NCI-H2171 treated with DMSO at 0.1 percent for 48 hours (cell line): ENCODE data around the gene CTNND2.
A peak's percentile ranks its signal among the peaks of the same experiment; 100 is the strongest.
"Not testable (repeated sequence)": the region's sequence is repeated elsewhere in the genome, so short reads cannot be mapped to it uniquely, and the experiment has no call there.

Source experiments
- DNase-seq: peaks from one replicate; lab custom pipeline; 2025; lab: John Stamatoyannopoulos, UW

Gene CTNND2

DNA sequence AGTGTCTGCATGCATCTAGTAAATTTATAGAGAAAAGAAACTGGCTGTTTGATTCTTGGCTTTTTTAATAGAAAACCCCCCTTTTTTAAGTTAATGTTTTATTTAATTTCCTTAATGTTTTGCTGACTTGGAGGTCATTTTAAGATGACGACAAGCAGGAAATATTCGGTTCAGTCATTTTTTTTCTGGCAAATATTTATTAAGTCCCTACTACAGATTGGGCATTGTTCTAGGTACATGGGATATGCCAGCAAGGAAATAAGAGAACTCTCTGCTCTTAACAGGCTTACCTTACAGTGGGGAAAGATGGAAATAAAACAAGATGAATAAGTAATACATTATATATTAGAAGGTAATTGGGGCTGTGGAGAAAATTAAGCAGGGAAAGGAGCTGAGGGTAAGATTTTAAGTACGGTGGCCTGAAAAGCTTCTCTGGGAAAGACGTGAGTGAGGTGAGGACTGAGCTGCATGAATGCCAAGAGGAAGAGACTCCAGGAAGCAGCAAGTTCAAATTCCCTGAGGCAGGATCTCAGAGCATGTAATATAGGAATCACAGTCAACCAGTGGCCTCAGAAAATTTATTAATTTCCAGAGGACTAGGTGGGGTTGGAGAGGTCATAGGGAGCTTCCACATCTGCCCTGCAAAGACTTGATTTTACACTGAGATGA is 827.2 kb downstream of the CTNND2 start:
- no peak for DNase-seq

DNA sequence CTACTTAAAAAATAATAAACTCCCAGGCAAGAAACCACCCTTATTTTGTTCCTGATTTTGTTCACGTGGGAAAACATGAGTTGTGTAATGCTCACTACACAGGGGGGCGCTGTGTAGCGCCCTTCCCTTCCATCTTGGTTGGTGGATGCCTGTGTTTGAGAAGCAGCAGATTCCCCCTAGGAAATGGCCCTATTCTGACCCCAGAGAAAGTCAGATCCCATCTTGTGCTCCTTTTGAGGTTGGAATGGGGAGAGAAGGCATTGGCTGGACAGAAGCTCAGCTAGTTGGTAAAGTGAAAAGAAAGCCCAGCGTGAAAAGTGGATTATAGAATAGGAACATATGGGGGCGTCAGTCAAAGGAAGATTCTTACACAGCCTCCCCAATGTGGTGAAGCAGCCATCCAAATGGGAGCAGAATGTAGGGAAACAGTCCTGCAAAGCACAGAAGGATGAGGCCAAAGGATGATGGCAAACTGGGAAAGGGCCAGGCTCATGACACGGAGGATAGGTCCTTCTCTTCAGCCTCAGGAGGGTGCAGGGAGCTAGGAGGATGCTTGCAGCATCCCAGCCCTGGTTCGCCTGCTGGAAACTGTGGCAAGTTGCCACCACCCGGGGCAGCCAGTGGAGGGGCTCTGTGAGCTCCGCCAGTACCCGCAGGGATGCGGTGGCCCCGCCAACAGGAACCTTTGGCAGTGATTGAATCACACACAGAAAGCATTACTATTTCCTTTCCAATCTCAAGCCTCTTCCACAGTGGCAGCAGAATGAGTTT is 829.0 kb downstream of the CTNND2 start:
- DNase-seq: no peak

DNA sequence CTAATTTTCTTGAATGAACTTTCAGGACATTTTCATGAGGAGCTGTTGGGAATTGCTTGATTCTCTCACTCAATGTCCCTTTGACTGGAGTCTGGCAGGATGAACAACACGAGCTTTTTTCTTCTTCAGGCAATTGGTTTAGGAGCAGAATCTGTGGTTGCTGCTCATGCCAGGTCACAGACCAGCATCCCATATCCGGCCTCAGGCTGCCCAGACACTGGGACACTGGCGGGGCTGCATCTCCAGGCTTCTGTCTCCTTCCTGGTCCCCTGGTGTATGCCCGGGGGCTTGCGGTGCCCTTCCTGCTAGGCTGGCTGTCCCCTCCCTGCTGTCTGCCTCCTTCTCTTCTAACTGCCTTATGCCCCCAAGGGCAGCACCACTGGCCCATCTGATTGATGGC is 831.7 kb downstream of the CTNND2 start:
- DNase-seq: no peak

DNA sequence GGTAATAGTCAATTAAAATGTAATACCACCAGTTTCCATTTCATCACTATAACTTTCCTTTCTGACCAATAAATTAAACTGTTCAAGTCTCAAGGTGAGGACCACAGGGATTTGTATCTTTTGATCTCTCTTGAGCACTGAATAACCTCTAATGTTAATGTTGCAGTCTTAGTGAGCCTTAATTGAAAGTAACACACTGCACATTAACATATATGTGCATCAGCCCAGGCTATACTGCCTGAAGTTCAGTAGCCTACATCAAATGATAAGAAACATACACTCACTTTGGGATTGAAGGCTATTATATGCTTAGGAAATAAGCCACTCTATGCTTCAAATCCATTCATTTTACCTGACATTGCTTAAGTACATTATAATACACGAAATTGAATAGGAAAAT is 832.2 kb downstream of the CTNND2 start:
- no peak for DNase-seq

DNA sequence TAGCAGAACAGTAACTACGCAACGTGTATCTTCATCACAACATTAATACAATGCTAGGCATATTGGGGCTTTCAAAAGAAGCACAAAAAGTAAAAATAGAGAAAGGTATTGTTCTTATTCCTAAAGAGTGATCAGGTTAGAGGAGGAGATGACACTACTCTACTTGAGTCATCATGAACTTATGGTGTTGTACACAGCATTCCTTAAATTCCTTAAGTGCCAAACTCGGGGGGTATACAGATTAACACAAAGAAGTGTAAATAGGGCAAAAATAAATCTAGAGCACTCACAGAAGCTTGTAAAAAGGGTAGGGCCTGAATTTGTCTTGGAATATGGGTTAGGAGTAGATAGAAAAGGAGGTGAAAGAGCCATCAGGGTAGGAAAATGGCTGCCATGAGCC is 835.2 kb downstream of the CTNND2 start:
- no peak for DNase-seq

DNA sequence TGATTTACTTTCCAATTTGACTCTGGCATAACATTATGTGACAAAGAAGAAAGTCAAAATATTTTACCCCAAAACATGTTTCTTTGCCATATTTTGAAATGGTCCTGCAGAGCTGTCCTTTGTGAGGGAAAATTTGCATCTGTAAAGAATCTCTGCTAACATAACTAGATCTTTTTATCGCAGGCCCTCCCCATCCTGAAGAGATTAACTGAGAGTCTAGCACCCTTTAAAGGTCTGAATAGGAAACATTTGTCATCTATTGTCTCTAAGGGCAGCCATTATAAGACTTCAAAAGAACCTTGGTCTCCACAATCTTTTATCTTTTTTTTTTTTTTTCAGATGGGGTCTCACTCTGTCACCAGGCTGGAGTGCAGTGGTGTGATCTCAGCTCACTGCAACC is 838.5 kb downstream of the CTNND2 start:
- not testable (repeated sequence) for DNase-seq

DNA sequence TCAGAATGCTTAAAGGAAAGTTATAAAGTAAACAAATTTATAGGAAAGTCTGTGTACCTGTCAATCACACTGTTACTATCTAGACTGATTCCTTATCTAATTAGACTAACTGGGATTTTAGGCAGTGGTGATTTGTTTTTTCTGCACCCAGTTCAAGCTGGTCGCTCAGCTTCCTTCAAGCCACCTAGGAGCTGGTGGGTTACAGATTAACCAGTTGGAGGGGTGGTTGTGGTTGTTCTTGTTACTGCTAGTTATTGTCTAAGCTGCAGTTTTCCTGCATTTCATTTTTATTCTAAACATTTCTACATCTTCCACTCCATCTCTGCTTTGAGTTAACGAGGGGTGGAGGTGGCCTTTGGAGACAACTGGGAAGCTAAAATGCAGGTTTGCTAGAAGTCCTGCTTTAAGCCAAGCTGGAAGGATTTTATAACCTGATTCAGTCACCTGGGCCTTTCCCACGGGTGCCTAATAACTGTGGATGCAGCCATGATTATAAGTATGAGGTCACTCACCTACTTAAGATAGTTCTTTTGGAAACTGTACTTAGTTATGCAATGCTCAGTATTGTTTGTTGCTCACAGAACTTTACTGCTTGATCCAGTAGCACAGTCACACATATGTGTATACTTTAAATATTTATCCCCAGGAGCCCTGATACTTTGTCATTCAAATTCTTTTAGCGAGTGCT is 839.3 kb downstream of the CTNND2 start:
- no peak for DNase-seq

DNA sequence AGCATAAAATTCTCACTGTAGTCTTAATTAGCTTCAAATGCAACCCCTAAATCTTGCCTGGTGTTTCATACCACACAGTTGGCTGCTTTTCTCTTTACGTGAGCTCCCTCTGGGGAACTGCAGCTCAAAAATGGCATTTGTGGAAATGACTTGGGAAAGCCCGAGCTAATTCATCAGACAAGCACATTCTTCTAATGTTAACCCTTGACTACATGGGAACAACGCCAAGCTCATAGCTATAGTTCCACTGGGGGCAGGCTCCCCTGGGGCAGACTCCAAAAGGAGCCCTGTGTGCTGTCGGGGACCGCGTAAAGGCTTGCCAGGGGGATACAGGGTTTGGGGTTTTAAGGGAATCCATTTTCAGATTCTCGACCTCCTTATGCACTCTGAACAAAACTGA is 841.8 kb downstream of the CTNND2 start:
- DNase-seq: peak; percentile 32

DNA sequence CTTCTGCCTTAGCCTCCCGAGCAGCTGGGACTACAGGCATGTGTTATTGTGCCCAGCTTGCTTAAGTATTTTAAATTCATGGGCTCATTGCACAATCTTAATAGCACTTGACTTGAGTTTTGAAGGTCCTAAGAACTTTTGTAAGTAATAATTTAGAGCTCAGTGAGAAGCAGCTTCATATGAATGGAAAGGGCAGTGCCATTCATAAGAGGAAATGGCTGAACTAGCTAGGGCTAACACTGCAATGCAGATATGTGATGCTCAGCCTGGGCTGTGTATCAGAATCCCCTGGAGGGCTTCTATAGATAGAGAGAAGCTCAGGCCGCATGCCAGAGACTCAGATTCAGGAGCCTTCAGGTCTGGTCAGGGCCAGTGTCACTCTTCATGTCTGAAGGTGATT is 847.7 kb downstream of the CTNND2 start:
- DNase-seq: no peak

DNA sequence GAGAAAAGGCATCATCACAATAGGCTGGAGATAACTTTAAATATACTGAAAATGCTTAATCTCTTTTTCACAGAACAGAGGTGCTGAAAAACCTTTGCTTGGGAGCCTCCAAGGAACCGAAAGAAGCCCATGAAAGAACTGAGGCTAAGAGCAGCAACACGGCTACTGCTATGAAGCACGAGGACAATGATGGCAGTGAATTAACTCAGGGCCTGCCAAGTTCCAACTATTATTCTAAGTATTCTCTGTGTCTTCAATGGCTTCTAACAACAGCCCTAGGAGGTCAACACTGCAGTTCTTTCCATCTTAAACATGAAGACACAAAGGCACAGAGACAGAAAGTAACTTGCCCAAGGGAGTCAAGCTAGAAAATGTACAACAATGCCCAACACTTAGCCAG is 850.2 kb downstream of the CTNND2 start:
- no peak for DNase-seq

DNA sequence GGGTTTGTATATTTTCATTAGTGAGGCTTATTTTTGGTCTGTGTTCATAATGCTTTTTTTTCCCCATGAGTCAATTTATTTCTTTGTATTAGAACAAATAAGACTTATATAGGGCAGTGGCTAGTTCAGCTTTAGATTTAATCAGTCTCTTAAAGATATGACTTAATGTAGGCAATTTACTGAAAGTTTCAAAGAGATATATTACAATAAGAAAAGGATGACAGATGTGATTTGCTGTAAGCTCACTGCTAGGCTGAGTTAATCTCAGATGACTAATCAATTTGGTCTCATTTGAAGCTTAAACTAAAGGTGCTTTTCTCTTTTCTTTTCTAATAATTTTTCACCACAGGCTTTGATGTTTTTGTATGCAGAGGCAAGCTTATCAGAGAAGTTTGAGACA is 851.4 kb downstream of the CTNND2 start:
- DNase-seq: no peak

DNA sequence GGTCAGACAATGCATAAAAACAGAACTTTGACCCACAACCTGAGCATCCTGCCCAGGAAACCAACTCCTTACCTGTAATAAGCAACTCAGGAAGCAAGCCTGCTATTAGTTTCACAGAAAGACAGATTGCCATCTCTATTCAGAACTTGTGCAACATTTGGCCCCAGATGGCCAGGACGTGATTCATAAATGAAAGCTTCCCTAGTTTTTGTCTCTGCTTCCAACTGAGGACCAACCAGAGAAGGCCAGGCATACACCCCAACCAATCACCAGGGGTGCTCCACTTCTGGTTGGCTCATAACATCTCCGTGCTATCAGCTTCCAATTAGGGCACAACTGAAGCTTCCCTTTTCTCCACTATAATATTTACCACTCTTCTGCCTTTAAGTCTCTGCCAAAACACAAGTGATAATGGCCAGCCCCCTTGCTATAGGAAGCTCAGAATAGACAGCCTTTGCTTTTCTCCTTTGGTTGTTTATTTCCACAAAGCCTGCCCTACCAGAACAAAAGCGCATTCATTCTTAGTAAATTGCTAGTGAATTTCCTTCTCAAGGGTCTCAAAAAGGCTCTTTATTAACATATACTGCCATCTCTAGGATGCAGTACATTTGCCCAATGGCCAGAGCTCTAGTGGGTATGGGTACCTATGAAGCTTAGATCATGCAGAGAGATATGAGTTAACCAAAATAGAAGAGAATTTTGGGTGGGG is 853.5 kb downstream of the CTNND2 start:
- DNase-seq: peak; percentile 49

DNA sequence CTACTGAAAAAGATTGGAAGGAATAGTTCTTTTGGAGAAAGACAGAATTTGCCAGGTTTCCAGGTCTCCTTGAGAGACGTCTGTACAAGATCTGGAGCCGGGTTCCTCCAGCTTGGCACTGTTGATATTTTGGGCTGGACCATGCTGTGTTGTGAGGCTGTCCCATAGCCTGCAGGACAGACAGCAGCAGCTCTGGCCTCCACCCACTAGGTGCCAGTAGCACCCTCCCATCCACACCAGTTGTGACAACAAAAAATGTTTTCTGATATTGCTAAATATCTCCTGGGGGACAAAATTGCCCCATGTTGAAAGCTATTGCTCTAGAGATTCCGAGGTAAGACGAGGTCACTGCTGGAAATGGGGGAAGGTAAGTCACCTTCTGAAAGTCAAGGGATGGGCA is 855.5 kb downstream of the CTNND2 start:
- no peak for DNase-seq

DNA sequence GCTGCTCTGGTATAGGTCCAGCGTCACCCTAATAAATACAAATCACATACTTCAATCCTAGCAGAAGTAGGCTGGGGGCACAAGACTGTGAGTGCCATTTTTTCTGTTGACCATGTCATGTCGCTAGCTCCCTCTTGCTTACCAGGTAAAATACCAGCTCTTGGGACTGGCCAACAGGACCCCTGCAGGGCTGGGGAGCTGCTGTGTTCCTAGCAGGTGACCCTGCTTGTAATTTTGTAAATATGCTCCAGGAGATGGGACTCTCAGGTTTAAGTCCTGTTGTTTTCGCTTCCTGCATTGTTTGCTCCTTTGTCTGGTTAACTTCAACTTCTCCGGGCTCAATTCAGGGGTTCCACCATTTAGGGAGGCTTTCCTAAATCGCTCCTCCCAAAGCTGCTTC is 856.6 kb downstream of the CTNND2 start:
- no peak for DNase-seq

DNA sequence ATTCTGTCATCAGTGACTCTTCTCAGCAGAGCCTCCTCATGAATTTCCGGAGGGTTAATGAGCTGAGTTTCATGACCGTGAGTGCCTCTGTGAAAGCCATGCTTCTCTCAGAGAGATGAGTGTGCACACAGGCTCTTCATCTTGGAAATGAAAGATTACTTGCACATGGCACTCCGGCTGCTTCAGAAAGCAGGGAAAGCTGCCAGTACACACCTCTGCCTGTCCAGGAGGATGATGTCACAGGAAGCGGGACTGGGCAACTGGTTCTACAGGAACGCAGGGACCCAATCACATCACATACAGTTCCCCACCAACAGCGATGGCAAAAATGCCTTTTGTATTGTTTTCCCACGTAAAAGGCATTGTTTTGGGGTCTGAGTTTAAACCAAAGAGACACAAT is 857.2 kb downstream of the CTNND2 start:
- DNase-seq: no peak

DNA sequence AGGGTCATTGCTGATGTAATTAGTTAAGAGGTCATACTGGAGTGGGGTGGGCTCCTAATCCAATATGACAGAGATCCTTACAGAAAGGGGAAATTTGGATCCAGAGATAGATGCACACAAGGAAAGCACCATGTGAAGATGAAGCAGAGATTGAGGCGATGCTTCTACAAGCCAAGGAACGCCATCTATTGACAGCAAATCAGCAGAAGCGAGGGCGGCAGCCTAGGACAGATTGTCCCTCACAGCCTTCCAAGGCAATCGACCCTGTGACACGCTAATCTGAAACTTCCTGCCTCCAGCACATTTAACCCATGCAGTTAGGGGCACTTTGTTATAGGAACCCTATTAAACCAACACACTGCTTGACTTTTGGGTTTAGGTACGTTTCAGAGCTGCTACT is 858.1 kb downstream of the CTNND2 start:
- no peak for DNase-seq

DNA sequence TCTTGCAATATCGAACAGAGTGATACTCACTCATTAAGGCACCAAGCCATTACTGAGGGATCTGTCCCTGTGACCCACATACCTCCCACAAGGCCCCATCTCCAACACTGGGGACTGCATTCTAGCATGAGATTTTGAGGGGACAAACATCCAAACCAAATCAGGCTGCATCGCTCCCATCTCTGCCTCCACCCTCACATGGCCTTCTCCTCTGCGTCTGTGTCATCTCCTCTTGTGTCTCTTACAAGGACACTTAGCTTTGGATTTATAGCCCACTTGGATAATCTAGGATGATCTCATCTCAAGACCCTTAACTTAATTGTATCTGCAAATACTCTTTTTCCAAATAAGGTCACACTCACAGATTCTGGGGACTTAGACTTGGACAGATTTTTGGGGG is 858.8 kb downstream of the CTNND2 start:
- no peak for DNase-seq

DNA sequence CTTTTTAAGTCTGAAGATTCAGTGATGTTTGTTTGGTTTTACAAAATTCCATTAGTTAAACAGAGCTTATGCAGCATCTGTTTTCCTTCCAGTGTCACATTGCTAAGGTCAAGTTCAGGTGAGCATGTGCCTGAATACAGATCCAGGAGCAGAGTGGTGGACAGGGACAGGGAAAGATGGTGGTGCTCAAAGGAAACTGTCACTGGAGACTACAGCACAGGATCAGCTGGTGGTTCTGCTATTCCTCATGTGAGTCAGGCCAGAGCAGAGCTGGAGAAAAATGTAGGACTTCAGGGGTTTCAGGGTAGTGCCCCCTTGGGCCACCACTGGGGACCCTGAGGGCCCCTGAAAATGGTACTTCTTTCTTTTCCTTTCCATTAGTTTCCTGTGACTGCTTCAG is 859.7 kb downstream of the CTNND2 start:
- DNase-seq: no peak

DNA sequence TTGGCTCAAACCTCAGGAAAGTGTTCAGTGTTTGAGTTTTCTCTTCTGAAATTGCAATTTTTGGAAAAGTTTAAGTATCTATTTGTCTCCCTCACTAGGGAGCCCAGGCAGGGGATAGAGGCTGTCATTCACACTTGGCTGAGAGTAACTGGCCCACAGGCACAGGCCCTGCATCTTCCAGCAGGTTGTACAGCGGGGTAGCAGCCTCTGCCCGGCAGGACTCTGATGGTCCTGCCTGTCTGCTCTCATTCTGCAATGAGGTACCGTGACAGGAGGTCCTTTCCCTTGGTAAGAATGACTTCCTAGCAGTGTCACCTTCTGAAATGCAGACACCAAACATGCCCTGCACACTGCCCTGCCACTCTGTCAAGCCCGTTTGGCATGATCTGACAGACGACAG is 860.4 kb downstream of the CTNND2 start:
- DNase-seq: no peak

DNA sequence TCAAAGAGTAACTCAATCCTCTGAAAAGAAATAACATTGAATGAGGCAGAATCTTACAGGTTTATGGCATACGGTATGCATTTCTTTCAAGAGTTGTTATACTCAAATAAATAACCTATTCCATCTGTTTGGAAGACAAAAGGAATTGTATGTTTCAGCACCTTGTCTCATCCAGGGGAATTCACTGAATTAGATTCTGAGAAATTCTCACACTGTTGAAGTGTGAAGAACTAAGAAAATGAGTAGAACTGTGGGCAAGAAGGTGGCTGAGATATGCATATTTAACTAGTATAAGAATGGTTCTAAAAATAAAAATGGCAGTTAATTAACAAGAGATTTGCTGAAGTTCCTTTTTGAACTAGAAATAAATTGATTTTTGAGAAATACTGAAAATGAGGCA is 863.9 kb downstream of the CTNND2 start:
- DNase-seq: no peak

DNA sequence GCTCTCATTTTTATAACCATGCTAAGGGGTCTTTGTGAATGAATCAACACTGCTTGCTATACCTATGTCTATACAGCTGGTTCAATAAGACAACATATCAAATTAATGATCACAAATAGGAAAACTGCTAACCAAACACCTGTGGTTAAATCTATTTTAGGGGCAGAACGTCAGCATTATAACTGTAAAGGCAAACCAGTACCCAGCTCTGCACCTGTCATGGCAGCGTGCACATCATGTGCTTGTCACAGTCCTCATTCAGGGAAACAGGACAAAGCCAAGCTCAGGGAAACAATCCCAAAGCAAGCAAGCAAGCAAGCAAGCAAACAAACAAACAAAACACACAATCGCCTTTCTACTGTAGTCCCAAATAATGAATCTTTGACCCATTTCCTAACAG is 865.5 kb downstream of the CTNND2 start:
- no peak for DNase-seq

DNA sequence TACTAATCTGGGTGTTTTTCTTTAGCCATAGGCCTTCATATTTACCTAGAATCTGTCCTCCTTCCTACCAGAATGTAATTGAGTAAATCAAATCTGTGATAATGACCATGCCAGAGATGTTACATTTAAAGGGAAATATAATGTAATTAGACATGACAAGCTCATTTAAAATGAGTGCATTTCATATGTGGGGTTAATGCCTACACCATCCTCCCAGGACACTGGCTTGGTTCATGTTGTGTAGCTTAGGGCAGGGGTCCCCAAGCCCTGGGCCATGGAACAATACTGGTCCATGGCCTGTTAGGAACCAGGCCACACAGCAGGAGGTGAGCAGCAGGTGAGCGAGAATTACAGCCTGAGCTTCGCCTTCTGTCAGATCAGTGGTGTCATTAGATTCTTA is 866.3 kb downstream of the CTNND2 start:
- no peak for DNase-seq

DNA sequence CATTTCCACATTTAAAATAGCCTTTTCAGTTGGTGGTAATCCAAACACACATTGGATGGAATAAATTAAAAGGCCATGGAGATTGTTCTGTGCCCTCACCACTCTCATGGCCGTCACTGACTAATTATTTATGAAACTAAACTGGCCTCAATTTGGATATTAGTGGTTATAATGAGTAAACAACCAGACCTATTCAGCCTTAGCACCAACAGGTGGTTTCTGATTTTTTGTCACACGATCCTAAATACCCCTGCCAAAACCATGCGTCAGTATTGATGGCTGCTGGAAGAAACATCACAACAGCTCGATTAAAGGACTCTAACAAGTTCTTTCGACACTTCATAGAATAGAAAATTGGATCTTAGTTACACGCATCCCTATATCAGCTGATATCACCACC is 867.2 kb downstream of the CTNND2 start:
- no peak for DNase-seq
